Stimulated activated naive CD8-positive, alpha-beta T cell treated with anti-CD3 and anti-CD28 coated beads, Interleukin-15, Interleukin-2, amounts not matched to agents 100 ng/mL and 50 ng/mL, for 24 hours (primary cell): ENCODE measurements around the gene DAND5.

Experiments
- H3K27ac Mint-ChIP-seq: one replicate; pipeline ENCODE4 v1.8.0; 2021; ENCODE audit warnings: mild to moderate bottlenecking, mixed read lengths
- H3K27me3 Mint-ChIP-seq: one replicate; pipeline ENCODE4 v1.8.0; 2021; ENCODE audit warnings: mixed read lengths
- H3K36me3 Mint-ChIP-seq: one replicate; pipeline ENCODE4 v1.8.0; 2021; ENCODE audit warnings: low read depth, mixed read lengths
- H3K4me1 Mint-ChIP-seq: one replicate; pipeline ENCODE4 v1.8.0; 2021; ENCODE audit warnings: low read depth, mixed read lengths
- H3K4me3 Mint-ChIP-seq: one replicate; pipeline ENCODE4 v1.8.0; 2021; ENCODE audit warnings: mild to moderate bottlenecking, mixed read lengths
- H3K9me3 Mint-ChIP-seq: one replicate; pipeline ENCODE4 v1.8.0; 2021; ENCODE audit warnings: mixed read lengths

The DAND5 gene, protein sequence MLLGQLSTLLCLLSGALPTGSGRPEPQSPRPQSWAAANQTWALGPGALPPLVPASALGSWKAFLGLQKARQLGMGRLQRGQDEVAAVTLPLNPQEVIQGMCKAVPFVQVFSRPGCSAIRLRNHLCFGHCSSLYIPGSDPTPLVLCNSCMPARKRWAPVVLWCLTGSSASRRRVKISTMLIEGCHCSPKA

DNA sequence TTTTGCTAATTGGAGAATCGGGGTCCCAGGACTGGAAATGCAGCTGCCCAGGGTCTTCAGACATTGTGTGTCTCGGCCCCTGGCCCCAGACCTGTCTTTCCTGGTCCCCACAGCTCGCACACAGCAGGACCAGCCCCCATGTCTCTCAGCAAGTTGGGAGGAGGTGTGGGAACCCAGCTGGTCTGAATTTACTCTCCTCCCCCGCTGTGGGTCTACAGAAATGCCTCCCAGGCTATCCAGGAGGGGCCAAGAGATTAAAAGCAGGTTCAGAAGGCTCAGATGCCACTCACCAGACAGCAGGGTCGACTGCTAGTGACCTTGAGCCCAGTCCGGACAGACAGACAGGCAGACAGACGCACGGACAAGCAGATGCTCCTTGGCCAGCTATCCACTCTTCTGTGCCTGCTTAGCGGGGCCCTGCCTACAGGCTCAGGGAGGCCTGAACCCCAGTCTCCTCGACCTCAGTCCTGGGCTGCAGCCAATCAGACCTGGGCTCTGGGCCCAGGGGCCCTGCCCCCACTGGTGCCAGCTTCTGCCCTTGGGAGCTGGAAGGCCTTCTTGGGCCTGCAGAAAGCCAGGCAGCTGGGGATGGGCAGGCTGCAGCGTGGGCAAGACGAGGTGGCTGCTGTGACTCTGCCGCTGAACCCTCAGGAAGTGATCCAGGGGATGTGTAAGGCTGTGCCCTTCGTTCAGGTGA is at the start of gene DAND5:
Gene DAND5, plus strand, starts transcription at position 285 of the 697 bp plus-strand sequence. Its CDS starts 85 bp downstream, at position 370.
- no peak within 1 kb of the TSS for H3K27ac Mint-ChIP-seq
- H3K36me3 Mint-ChIP-seq: no peaks in the 10 kb centered on the region
- no peak within 1 kb of the TSS for H3K4me3 Mint-ChIP-seq
- H3K27me3 Mint-ChIP-seq: no peaks in the 10 kb centered on the region
- H3K9me3 Mint-ChIP-seq: no peaks in the 10 kb centered on the region
- H3K4me1 Mint-ChIP-seq: peaks cover 20% of the 10 kb centered on the region

DNA sequence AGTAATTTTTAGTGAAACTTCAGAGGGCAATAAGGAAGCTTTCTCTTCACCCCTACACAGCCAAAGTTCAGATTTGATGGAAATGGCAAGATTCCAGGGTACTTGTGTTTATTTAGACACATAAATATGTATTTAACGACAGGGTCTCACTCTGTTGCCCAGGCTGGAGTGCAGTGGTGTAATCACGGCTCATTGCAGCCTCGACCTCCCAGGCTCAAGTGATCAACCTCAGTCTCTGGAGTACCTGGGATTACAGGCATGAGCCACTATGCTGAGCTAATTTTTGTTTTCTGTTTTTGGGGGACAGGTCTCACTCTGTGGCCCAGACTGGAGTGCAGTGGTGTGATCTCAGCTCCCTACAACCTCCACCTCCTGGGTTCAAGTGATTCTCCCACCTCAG is 48.3 kb upstream of the DAND5 start:
- H3K4me3 Mint-ChIP-seq: no peak overlapping the region
- peaks cover 32% of the 10 kb centered on the region for H3K36me3 Mint-ChIP-seq
- H3K27ac Mint-ChIP-seq: no peak overlapping the region
- H3K4me1 Mint-ChIP-seq: peaks cover 17% of the 10 kb centered on the region
- no peaks in the 10 kb centered on the region for H3K9me3 Mint-ChIP-seq
- no peaks in the 10 kb centered on the region for H3K27me3 Mint-ChIP-seq

DNA sequence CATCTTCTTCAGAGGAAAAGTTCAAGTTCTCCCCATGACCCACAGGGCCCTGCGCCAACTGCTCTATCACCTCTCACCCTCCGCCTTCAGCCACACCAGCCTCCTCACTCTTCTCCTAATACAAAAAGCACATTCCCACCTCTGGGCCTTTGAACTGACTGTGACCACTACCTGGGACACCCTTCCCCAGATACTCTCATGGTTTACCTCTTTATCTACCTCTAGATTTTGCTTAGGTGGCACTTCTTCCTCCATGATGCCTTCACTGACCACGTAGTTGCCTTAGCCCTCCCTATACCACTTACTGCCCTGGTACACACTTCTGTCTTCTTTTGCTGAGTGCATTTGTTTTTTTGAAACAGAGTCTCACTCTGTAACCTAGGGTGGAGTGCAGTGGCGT is 46.4 kb upstream of the DAND5 start:
- no peaks in the 10 kb centered on the region for H3K27me3 Mint-ChIP-seq
- no peak overlapping the region for H3K4me3 Mint-ChIP-seq
- H3K9me3 Mint-ChIP-seq: no peaks in the 10 kb centered on the region
- H3K27ac Mint-ChIP-seq: no peak overlapping the region
- H3K36me3 Mint-ChIP-seq: peaks cover 42% of the 10 kb centered on the region
- H3K4me1 Mint-ChIP-seq: peaks cover 17% of the 10 kb centered on the region

DNA sequence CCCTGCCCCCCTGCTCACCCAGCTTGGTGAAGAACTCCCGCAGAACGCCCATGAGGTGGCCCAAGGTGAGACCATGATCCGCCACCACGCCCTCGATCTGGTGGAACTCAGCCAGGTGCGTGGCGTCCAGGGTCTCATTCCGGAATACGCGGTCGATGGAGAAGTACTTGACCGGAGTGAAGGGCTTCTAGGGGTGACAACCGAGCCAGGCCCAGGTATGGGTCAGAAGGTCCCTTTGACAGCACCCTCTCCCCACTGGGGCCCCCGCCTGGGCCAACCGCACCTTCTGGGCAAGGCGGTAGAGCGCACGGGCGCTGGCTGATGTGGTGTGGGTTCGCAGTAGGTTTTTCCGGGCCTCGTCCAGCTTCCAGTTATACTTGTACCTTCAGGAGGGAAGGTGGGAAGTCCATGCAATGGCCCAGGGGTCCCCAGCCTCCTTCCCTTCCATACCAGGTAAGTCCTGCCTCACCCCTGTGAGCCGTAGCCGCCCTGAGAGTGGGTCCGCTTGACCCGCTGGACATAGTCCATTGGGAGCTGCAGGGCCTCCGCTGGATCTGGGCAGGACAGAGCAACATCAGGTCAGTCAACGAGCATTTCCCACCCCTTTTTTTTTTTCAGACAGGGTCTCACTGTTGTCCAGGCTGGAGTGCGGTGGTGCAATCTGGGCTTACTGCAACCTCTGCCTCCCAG is 44.6 kb upstream of the DAND5 start:
- Mint-ChIP-seq H3K27ac (no peak overlapping the region), H3K4me1 (peaks cover 4% of the 10 kb centered on the region), H3K27me3 (no peaks in the 10 kb centered on the region), H3K4me3 (no peak overlapping the region), H3K9me3 (no peaks in the 10 kb centered on the region), H3K36me3 (peaks cover 56% of the 10 kb centered on the region)

DNA sequence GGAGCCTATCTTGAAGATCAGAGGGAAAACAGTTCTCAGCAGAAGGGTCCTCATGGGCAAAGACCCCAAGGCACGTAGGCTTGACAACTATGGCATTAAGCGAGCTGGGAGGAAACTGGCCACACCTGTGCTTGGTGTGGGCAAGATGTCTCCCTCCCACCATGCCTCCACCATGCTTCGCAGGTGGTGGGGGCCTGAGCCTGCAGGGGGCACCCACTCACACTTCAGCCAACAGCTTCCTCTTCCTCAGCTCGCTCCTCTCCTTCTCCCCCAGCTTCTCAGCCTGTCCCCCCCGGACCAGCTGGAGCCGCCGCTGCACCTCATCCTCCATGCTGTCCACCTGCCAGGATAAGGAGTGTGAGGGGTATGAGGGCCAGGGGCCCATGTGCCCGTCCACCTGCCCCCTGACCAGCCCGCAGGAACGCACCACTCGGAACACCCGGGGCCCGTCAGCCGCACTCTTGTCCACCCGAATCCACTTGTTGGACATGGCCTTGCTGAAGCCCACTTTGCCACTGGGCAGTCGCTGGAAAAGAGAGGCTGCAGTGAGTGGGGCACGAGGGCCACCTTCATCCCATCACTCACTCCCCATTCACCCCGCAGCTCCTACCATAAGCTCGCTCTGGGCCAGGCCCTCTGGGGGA is 39.3 kb upstream of the DAND5 start:
- Mint-ChIP-seq H3K4me1 (peaks cover 31% of the 10 kb centered on the region), H3K9me3 (no peaks in the 10 kb centered on the region), H3K27me3 (no peaks in the 10 kb centered on the region), H3K36me3 (peaks cover 54% of the 10 kb centered on the region), H3K4me3 (no peak overlapping the region), H3K27ac (no peak overlapping the region)

DNA sequence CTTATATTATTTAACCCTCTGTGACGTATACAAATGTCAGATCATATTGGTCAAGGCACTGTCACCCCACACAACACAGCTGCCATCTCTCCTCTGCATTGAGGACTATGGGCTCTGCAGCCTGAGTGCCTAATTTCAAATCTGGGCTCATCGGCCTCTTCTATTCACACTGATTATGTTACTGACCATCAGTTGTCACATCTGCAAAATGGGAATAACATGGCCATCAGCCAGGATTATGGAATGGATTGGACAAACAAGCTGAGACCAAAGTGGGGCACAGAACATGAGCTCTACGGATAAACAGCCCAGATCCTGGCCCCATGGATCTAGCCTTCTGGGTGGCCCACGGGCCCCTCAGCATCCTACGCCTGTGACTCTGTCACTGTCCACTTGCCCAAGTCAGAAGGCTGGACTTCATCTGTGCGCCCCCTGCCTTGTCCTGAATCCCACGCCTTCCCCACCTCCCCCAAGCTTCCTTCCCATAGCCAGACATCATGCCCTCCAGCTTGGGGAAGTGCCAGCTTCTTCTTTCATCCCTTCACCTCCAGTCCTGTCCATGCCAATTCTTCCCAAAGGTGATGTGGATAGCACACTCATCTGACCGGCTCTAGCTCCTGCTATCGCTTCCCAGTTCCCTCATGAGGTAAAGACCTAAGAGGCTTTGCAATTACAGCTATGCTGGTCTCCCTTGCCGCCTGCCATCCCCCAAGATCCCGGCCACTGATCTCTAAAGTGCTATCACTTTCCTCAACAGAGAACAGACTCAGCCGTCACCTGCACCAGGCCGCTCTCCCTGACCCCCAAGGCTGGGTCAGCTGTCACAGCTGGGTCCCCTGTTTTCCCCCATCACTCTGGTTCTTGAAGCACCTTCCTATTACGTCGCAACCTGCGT is 36.7 kb upstream of the DAND5 start:
- H3K4me3 Mint-ChIP-seq: peak overlapping the region; percentile 98
- peaks cover 42% of the 10 kb centered on the region for H3K36me3 Mint-ChIP-seq
- peak overlapping the region; percentile 92 for H3K27ac Mint-ChIP-seq
- no peaks in the 10 kb centered on the region for H3K9me3 Mint-ChIP-seq
- H3K4me1 Mint-ChIP-seq: peaks cover 43% of the 10 kb centered on the region
- H3K27me3 Mint-ChIP-seq: no peaks in the 10 kb centered on the region

DNA sequence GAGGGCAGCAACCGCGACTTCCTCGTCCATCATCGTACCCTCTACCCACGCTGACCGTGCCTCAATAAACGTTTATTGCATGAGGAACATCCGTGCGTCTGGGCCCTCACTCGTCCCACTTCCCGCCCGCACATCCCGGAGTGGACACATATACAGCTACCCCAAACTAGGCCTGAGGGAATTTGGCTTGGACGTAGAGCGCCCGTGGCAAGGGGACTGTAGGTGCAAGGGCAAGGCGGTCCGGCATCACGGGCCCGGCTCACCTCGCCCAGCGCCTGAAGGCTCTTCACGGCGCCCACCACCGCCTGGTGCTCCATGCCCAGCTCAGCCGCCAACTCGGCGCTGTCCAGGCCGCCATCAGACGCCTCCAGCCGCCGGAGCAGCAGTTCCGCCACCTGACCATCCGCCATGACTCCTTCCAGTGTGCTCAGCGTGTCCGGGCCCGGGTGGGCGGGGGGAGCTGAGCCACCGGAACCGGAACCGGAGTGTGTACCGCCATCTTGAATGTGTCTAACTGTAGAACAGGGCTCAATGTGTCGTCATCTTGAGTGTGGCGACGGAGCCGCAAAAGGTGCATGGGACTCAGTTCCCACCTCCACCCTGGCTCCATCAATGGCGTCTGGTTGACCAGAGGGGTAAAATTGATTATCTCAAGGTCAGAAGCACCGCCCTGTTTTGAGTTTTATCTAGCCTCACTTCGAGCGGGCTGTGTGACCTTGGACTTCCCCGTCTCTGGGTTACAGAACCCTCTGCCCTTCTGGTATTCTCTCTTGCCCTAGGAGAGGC is 35.9 kb upstream of the DAND5 start, which contains the start of gene FARSA:
Gene FARSA, minus strand, starts transcription at position 425 of the 786 bp plus-strand sequence. Its CDS starts 15 bp downstream, at position 410.
- Mint-ChIP-seq H3K27me3 (no peaks in the 10 kb centered on the region), H3K4me3 (peak within 1 kb of the TSS; percentile 98), H3K27ac (peak within 1 kb of the TSS; percentile 92), H3K36me3 (peaks cover 40% of the 10 kb centered on the region), H3K4me1 (peaks cover 50% of the 10 kb centered on the region), H3K9me3 (no peaks in the 10 kb centered on the region)

DNA sequence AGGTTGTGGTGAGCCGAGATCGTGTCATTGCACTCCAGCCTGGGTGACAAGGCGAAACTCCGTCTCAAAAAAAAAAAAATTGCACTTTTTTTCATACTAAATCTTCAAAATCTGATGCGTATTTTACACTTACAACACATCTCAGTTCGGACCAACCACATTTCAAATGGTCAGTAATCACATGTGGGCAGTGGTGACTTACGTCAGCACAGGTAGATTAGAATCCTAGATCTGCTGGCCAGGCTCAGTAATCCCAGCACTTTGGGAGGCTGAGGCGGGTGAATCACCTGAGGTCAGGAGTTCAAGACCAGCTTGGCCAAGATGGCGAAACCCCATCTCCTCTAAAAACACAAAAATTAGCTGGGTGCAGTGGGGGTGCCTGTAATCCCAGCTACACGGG is 34.3 kb upstream of the DAND5 start:
- Mint-ChIP-seq H3K4me3 (no peak overlapping the region), H3K27ac (no peak overlapping the region), H3K9me3 (no peaks in the 10 kb centered on the region), H3K4me1 (peaks cover 63% of the 10 kb centered on the region), H3K27me3 (no peaks in the 10 kb centered on the region), H3K36me3 (peaks cover 45% of the 10 kb centered on the region)

DNA sequence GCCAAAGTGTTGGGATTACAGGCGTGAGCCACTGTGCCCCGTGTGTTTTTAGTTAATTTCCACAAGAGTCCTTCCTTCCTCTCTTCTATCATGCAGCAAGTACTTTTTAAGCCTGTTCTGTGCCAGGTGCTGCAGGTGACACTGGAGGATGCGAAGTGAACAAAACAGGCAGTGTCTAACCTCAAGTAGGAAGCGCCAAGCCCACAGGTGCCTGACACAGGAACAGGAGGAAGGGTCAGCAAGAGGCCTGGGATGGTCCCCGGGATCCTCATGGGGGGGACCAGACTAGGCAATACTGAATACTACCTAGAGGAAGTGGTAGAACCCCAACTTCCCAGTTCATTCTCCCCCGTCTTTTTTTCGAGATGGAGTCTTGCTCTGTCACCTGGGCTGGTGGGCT is 32.8 kb upstream of the DAND5 start:
- Mint-ChIP-seq H3K4me1 (peaks cover 71% of the 10 kb centered on the region), H3K27me3 (no peaks in the 10 kb centered on the region), H3K36me3 (peaks cover 49% of the 10 kb centered on the region), H3K27ac (no peak overlapping the region), H3K9me3 (no peaks in the 10 kb centered on the region), H3K4me3 (no peak overlapping the region)

DNA sequence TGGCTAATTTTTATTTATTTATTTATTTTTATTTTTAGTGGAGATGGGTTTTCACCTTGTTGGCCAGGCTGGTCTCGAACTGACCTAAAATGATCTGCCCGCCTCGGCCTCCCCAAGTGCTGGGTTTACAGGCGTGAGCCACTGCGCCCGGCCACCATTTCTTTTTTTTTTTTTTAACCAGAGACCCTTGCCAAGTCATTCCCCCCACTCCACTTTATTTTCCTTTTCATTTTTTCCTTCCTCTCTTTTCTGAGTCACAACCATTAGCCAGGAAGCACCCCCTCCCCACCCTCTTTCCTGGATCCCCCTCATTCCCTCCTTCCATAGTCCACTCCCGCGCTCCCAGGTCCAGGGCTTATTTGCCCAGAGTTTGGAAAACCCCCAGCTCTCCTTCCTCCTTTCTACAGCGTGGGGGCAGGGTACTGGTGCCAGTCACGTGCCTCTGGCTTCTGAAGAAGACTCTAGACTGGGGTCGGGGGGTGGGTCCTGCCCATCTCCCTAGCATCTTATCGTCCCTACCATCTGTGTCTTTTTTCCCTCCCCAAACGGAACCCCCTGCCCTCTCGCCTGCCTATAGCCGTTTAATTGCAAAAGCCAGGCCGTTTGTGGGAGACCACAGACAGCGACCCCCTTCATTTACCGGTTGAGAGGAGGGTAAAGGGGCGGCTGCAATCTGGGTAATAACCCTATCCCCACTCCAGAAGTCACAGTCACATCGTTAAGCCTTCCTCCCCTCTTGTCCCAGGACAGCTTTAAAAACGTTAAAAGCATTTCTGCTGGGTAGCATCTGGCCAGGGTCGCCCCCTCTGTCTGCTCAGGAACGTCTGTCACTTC is 32.1 kb upstream of the DAND5 start:
- H3K36me3 Mint-ChIP-seq: peaks cover 51% of the 10 kb centered on the region
- peak overlapping the region; percentile 97 for H3K27ac Mint-ChIP-seq
- no peaks in the 10 kb centered on the region for H3K27me3 Mint-ChIP-seq
- H3K9me3 Mint-ChIP-seq: no peaks in the 10 kb centered on the region
- peak overlapping the region; percentile 99 for H3K4me3 Mint-ChIP-seq
- peaks cover 73% of the 10 kb centered on the region for H3K4me1 Mint-ChIP-seq

DNA sequence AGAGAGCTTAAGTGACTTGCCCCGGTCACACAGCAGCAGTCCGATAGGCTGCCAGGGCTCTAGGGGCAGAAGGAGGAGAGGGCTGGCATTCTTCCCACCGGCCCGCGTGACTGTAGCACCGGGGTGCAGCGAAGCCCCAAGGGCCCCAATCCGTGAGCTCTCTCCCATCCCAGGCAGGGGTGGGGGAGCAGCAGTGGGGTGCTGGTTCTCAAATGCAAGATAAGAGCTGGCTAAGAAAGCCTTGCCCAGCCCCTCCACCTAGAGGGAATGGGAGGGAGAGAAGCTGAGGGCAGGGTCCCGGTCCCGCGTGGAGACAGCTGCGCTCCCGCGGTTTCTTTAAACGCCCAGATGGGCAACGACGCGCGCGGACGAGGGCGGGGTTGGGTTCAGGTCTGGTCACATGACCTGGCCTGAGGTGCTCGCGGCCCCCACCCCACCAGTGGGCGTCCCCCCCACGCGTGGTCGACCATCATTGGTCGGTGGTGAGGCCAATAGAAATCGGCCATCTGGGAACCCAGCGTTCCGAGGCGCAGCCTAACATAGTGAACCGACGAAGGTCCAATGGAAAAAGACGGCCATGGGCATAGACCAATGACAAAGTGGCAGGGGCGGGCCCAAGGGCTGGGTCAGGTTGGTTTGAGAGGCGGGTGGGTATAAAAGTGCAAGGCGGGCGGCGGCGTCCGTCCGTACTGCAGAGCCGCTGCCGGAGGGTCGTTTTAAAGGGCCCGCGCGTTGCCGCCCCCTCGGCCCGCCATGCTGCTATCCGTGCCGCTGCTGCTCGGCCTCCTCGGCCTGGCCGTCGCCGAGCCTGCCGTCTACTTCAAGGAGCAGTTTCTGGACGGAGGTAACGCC is 31.2 kb upstream of the DAND5 start, which contains the start of gene CALR:
Gene CALR, plus strand, starts transcription at position 683 of the 852 bp plus-strand sequence. Its CDS starts 71 bp downstream, at position 754.
- no peaks in the 10 kb centered on the region for H3K27me3 Mint-ChIP-seq
- H3K27ac Mint-ChIP-seq: peak within 1 kb of the TSS; percentile 97
- peak within 1 kb of the TSS; percentile 99 for H3K4me3 Mint-ChIP-seq
- H3K36me3 Mint-ChIP-seq: peaks cover 51% of the 10 kb centered on the region
- H3K4me1 Mint-ChIP-seq: peaks cover 73% of the 10 kb centered on the region
- no peaks in the 10 kb centered on the region for H3K9me3 Mint-ChIP-seq
